HFFc6 (cell line): Measurements from ENCODE around the gene TREML2. TPM values are rescaled to one million over a fixed set of nuclear protein-coding genes. Genes with fewer than 3 reads are reported as not detected.

Experiments used
- DNase-seq: peaks from one replicate; pipeline ENCODE4 v3.0.0-alpha.2; 2018
- H3K27ac Mint-ChIP-seq: 2 replicates; pipeline ENCODE4 v1.8.0; 2020; ENCODE audit warnings: mild to moderate bottlenecking, mixed read lengths
- H3K27me3 Mint-ChIP-seq: 2 replicates; pipeline ENCODE4 v1.8.0; 2021; ENCODE audit warnings: mild to moderate bottlenecking, moderate library complexity, mixed read lengths; ENCODE audit not compliant: insufficient read depth
- H3K36me3 Mint-ChIP-seq: 2 replicates; pipeline ENCODE4 v1.8.0; 2021; ENCODE audit warnings: low read depth, mixed read lengths
- H3K4me1 Mint-ChIP-seq: 2 replicates; pipeline ENCODE4 v1.8.0; 2020; ENCODE audit warnings: low read depth, mixed read lengths
- H3K4me3 Mint-ChIP-seq: 2 replicates; pipeline ENCODE4 v1.8.0; 2020; ENCODE audit warnings: mild to moderate bottlenecking, moderate library complexity, mixed read lengths
- H3K9me3 Mint-ChIP-seq: 2 replicates; pipeline ENCODE4 v1.8.0; 2020; ENCODE audit warnings: mild to moderate bottlenecking, mixed read lengths
- CTCF ChIP-seq: fragments of 200-600 bp; sonication (generic); IDR thresholded peaks from 2 replicates; pipeline ENCODE4 v1.5.0; 2021; ENCODE audit warnings: antibody characterized with exemption, mild to moderate bottlenecking
- total RNA-seq, 6 experiments: library from RNA; stranded (reverse); fragmentation: NEBNext Ultra II Directional; extraction: Animal tissue kit (Norgen Biotek cat#: 25700); gene quantifications; 2 replicates in 1 of 6; 3 replicates in 5 of 6; pipeline ENCODE4 v1.2.3, GENCODE V29; 2021

The TREML2 gene
- total RNA-seq, 6 experiments from 2014 or later = not detected

- DNase-seq = no peak
- Mint-ChIP-seq H3K4me1 (no peaks in the 10 kb centered on the region), H3K36me3 (no peaks in the 10 kb centered on the region), H3K27me3 (peaks cover 3% of the 10 kb centered on the region), H3K9me3 (peaks cover 29% of the 10 kb centered on the region; the same call in 1 of the 2 replicates), H3K4me3 (no peak overlapping the region), H3K27ac (no peak overlapping the region)
- no peak for TF ChIP-seq CTCF
Observed at GRCh38 chr6:41216616-41217015, 15.7 kb upstream of the TREML2 start.

- H3K9me3 Mint-ChIP-seq = peaks cover 27% of the 10 kb centered on the region; the same call in 1 of the 2 replicates
- H3K4me1 Mint-ChIP-seq = no peaks in the 10 kb centered on the region
- peaks cover 3% of the 10 kb centered on the region for H3K27me3 Mint-ChIP-seq
- no peaks in the 10 kb centered on the region for H3K36me3 Mint-ChIP-seq
- no peak overlapping the region for H3K4me3 Mint-ChIP-seq
- TF ChIP-seq CTCF = no peak
- no peak for DNase-seq
- no peak overlapping the region for H3K27ac Mint-ChIP-seq
Observed at GRCh38 chr6:41215777-41216176, 14.8 kb upstream of the TREML2 start.

- H3K27me3 Mint-ChIP-seq = peaks cover 3% of the 10 kb centered on the region
- no peak for TF ChIP-seq CTCF
Observed at GRCh38 chr6:41214559-41215238, 13.8 kb upstream of the TREML2 start.

GRCh38 chr6:41209547-41210320, 8.8 kb upstream of the TREML2 start:
- Mint-ChIP-seq H3K27ac (no peak overlapping the region), H3K36me3 (no peaks in the 10 kb centered on the region), H3K4me3 (no peak overlapping the region), H3K9me3 (peaks cover 7% of the 10 kb centered on the region; the same call in 1 of the 2 replicates), H3K27me3 (peaks cover 12% of the 10 kb centered on the region), H3K4me1 (no peaks in the 10 kb centered on the region)
- DNase-seq = no peak
- TF ChIP-seq CTCF = no peak

More at GRCh38 chr6:41214559-41215238, 13.8 kb upstream of the TREML2 start:
- Mint-ChIP-seq H3K4me3 (no peak overlapping the region), H3K4me1 (no peaks in the 10 kb centered on the region), H3K36me3 (no peaks in the 10 kb centered on the region), H3K27ac (no peak overlapping the region), H3K9me3 (peaks cover 18% of the 10 kb centered on the region; the same call in 1 of the 2 replicates)
- no peak for DNase-seq

- Mint-ChIP-seq H3K4me3 (no peak overlapping the region), H3K27ac (no peak overlapping the region), H3K36me3 (no peaks in the 10 kb centered on the region), H3K27me3 (peaks cover 11% of the 10 kb centered on the region), H3K9me3 (no peaks in the 10 kb centered on the region), H3K4me1 (no peaks in the 10 kb centered on the region)
- no peak for DNase-seq
- TF ChIP-seq CTCF = no peak
Observed at GRCh38 chr6:41208439-41209106, 7.6 kb upstream of the TREML2 start.
